Left renal cortex interstitium (tissue), 4 donors: Measurements from ENCODE around the gene COL15A1. TPM values are rescaled to one million over a fixed set of nuclear protein-coding genes. Genes with fewer than 3 reads are reported as not detected.

Source experiments
- DNase-seq, 4 donors: peaks; one replicate each; pipeline ENCODE4 v3.0.0-alpha.2; 2013; ENCODE audit warnings: low read depth in 4 of 4, low spot score in 2 of 4, missing footprints in 1 of 4
- polyA plus RNA-seq, 4 donors: library from polyadenylated mRNA; unstranded; fragments of 120-200 nt; gene quantifications; one replicate each; pipeline ENCODE4 v1.2.1, GENCODE V29; 2013; ENCODE audit not compliant: insufficient read length in 4 of 4

Gene COL15A1
- polyA plus RNA-seq, 4 donors, result 26.8 to 37.9 (median 30.4) TPM

- DNase-seq, result no peak
These were observed 613 bp upstream of the COL15A1 start for GRCh38 chr9:98942906-98943681.

GRCh38 chr9:98944057-98944733 lies 488 bp downstream of the COL15A1 start:
- no peak for DNase-seq

GRCh38 chr9:98944734-98945074 lies 997 bp downstream of the COL15A1 start:
- no peak for DNase-seq

GRCh38 chr9:98949565-98949964 lies 5.9 kb downstream of the COL15A1 start:
- DNase-seq, result no peak

- DNase-seq, result no peak
These were observed 6.6 kb downstream of the COL15A1 start for GRCh38 chr9:98950262-98950661.

- DNase-seq, result no peak
These were observed 8.3 kb downstream of the COL15A1 start for GRCh38 chr9:98951967-98952366.

GRCh38 chr9:98953581-98954243 lies 10.0 kb downstream of the COL15A1 start:
- DNase-seq, result no peak

GRCh38 chr9:98954244-98954610 lies 10.5 kb downstream of the COL15A1 start:
- no peak for DNase-seq

GRCh38 chr9:98955259-98955658 lies 11.6 kb downstream of the COL15A1 start:
- DNase-seq, result no peak

GRCh38 chr9:98957826-98958225 lies 14.1 kb downstream of the COL15A1 start:
- DNase-seq, result no peak

GRCh38 chr9:98958271-98958984 lies 14.7 kb downstream of the COL15A1 start:
- no peak for DNase-seq

- DNase-seq, result no peak
These were observed 16.7 kb downstream of the COL15A1 start for GRCh38 chr9:98960409-98960808.

GRCh38 chr9:98961513-98962180 lies 17.9 kb downstream of the COL15A1 start:
- DNase-seq, result no peak

- DNase-seq, result no peak
These were observed 18.5 kb downstream of the COL15A1 start for GRCh38 chr9:98962181-98962560.

- DNase-seq, result no peak
These were observed 19.2 kb downstream of the COL15A1 start for GRCh38 chr9:98962861-98963260.

GRCh38 chr9:98964201-98964600 lies 20.5 kb downstream of the COL15A1 start:
- no peak for DNase-seq

GRCh38 chr9:98964911-98965336 lies 21.2 kb downstream of the COL15A1 start:
- no peak for DNase-seq

GRCh38 chr9:98966676-98967075 lies 23.0 kb downstream of the COL15A1 start:
- no peak for DNase-seq

- no peak for DNase-seq
These were observed 23.6 kb downstream of the COL15A1 start for GRCh38 chr9:98967257-98967656.

GRCh38 chr9:98967680-98968079 lies 24.0 kb downstream of the COL15A1 start:
- DNase-seq, result no peak
